ENCODE measurements around the gene FRMD4A. TPM values are rescaled to one million over a fixed set of nuclear protein-coding genes. Genes with fewer than 3 reads are reported as not detected.
A peak's percentile ranks its signal among the peaks of the same experiment; 100 is the strongest.

FRMD4A gene
- total RNA-seq = 1 to 10 TPM in 1 of 3 donors, under 1 TPM in 2; 0.46 to 1.4 (median 0.76) TPM

GRCh38 chr10:14330388-14331061, at the start of gene FRMD4A:
Gene FRMD4A (minus strand): TSS chr10:14330924.
- ATAC-seq = no peak

GRCh38 chr10:14379556-14380280, 49.0 kb upstream of the FRMD4A start:
- DNase-seq (no peak), ATAC-seq (no peak)
- Mint-ChIP-seq H3K4me3 (no peak overlapping the region), H3K9me3 (no peaks in the 10 kb centered on the region), H3K36me3 (ENCODE audit: insufficient read depth) (no peaks in the 10 kb centered on the region), H3K27me3 (ENCODE audit: low read depth) (peaks cover 6% of the 10 kb centered on the region), H3K4me1 (ENCODE audit: low read depth) (peaks cover 34% of the 10 kb centered on the region)

More at GRCh38 chr10:14330388-14331061, at the start of gene FRMD4A:
- Mint-ChIP-seq H3K4me1 (ENCODE audit: low read depth) (no peaks in the 10 kb centered on the region), H3K27me3 (ENCODE audit: low read depth) (peaks cover 33% of the 10 kb centered on the region), H3K36me3 (ENCODE audit: insufficient read depth) (no peaks in the 10 kb centered on the region), H3K9me3 (no peaks in the 10 kb centered on the region), H3K4me3 (no peak within 1 kb of the TSS)
- DNase-seq = no peak

GRCh38 chr10:14378387-14378960, 47.8 kb upstream of the FRMD4A start:
- Mint-ChIP-seq H3K27me3 (ENCODE audit: low read depth) (peaks cover 8% of the 10 kb centered on the region), H3K9me3 (no peaks in the 10 kb centered on the region), H3K4me1 (ENCODE audit: low read depth) (peaks cover 26% of the 10 kb centered on the region), H3K36me3 (ENCODE audit: insufficient read depth) (no peaks in the 10 kb centered on the region), H3K4me3 (no peak overlapping the region)
- DNase-seq (no peak), ATAC-seq (no peak)

- ATAC-seq = no peak
- Mint-ChIP-seq H3K4me1 (ENCODE audit: low read depth) (peaks cover 21% of the 10 kb centered on the region), H3K27me3 (ENCODE audit: low read depth) (peaks cover 12% of the 10 kb centered on the region), H3K4me3 (no peak overlapping the region), H3K36me3 (ENCODE audit: insufficient read depth) (no peaks in the 10 kb centered on the region), H3K9me3 (no peaks in the 10 kb centered on the region)
- DNase-seq = no peak
Measured at GRCh38 chr10:14377591-14378175, 47.0 kb upstream of the FRMD4A start.

- ATAC-seq (no peak), DNase-seq (no peak)
- Mint-ChIP-seq H3K36me3 (ENCODE audit: insufficient read depth) (no peaks in the 10 kb centered on the region), H3K27me3 (ENCODE audit: low read depth) (peaks cover 24% of the 10 kb centered on the region), H3K9me3 (no peaks in the 10 kb centered on the region), H3K4me1 (ENCODE audit: low read depth) (peaks cover 3% of the 10 kb centered on the region), H3K4me3 (no peak overlapping the region)
Measured at GRCh38 chr10:14374745-14375445, 44.2 kb upstream of the FRMD4A start.

GRCh38 chr10:14372606-14373005, 41.9 kb upstream of the FRMD4A start:
- peaks cover 26% of the 10 kb centered on the region for H3K27me3 Mint-ChIP-seq (ENCODE audit: low read depth)
- H3K4me3 Mint-ChIP-seq = no peak overlapping the region
- peaks cover 2% of the 10 kb centered on the region for H3K4me1 Mint-ChIP-seq (ENCODE audit: low read depth)
- no peaks in the 10 kb centered on the region for H3K9me3 Mint-ChIP-seq
- no peak for DNase-seq
- no peak for ATAC-seq
- no peaks in the 10 kb centered on the region for H3K36me3 Mint-ChIP-seq (ENCODE audit: insufficient read depth)

GRCh38 chr10:14371581-14371980, 40.9 kb upstream of the FRMD4A start:
- Mint-ChIP-seq H3K4me3 (no peak overlapping the region), H3K27me3 (ENCODE audit: low read depth) (peaks cover 28% of the 10 kb centered on the region)
- no peak for ATAC-seq

GRCh38 chr10:14370894-14371293, 40.2 kb upstream of the FRMD4A start:
- no peak overlapping the region for H3K4me3 Mint-ChIP-seq
- no peak for ATAC-seq
- H3K4me1 Mint-ChIP-seq (ENCODE audit: low read depth) = peaks cover 2% of the 10 kb centered on the region
- H3K36me3 Mint-ChIP-seq (ENCODE audit: insufficient read depth) = no peaks in the 10 kb centered on the region
- no peaks in the 10 kb centered on the region for H3K9me3 Mint-ChIP-seq
- DNase-seq = no peak
- H3K27me3 Mint-ChIP-seq (ENCODE audit: low read depth) = peaks cover 24% of the 10 kb centered on the region

More at GRCh38 chr10:14371581-14371980, 40.9 kb upstream of the FRMD4A start:
- H3K4me1 Mint-ChIP-seq (ENCODE audit: low read depth) = peaks cover 2% of the 10 kb centered on the region
- H3K36me3 Mint-ChIP-seq (ENCODE audit: insufficient read depth) = no peaks in the 10 kb centered on the region
- DNase-seq = no peak
- no peaks in the 10 kb centered on the region for H3K9me3 Mint-ChIP-seq

GRCh38 chr10:14369906-14370305, 39.2 kb upstream of the FRMD4A start:
- no peak for DNase-seq
- H3K4me1 Mint-ChIP-seq (ENCODE audit: low read depth) = no peaks in the 10 kb centered on the region
- peaks cover 22% of the 10 kb centered on the region for H3K27me3 Mint-ChIP-seq (ENCODE audit: low read depth)
- H3K9me3 Mint-ChIP-seq = no peaks in the 10 kb centered on the region
- no peak for ATAC-seq
- H3K36me3 Mint-ChIP-seq (ENCODE audit: insufficient read depth) = no peaks in the 10 kb centered on the region
- H3K4me3 Mint-ChIP-seq = no peak overlapping the region

GRCh38 chr10:14366760-14367159, 36.0 kb upstream of the FRMD4A start:
- Mint-ChIP-seq H3K36me3 (ENCODE audit: insufficient read depth) (no peaks in the 10 kb centered on the region), H3K4me3 (no peak overlapping the region), H3K4me1 (ENCODE audit: low read depth) (no peaks in the 10 kb centered on the region), H3K9me3 (no peaks in the 10 kb centered on the region), H3K27me3 (ENCODE audit: low read depth) (peaks cover 9% of the 10 kb centered on the region)
- DNase-seq (no peak), ATAC-seq (no peak)

GRCh38 chr10:14365266-14365665, 34.5 kb upstream of the FRMD4A start:
- Mint-ChIP-seq H3K27me3 (ENCODE audit: low read depth) (peaks cover 7% of the 10 kb centered on the region), H3K4me3 (no peak overlapping the region), H3K9me3 (no peaks in the 10 kb centered on the region), H3K4me1 (ENCODE audit: low read depth) (no peaks in the 10 kb centered on the region), H3K36me3 (ENCODE audit: insufficient read depth) (no peaks in the 10 kb centered on the region)
- DNase-seq = no peak
- ATAC-seq = no peak

GRCh38 chr10:14362104-14362503, 31.4 kb upstream of the FRMD4A start:
- Mint-ChIP-seq H3K27me3 (ENCODE audit: low read depth) (no peaks in the 10 kb centered on the region), H3K36me3 (ENCODE audit: insufficient read depth) (no peaks in the 10 kb centered on the region), H3K9me3 (no peaks in the 10 kb centered on the region), H3K4me1 (ENCODE audit: low read depth) (no peaks in the 10 kb centered on the region), H3K4me3 (no peak overlapping the region)
- DNase-seq = no peak
- ATAC-seq = peak in 1 of 2 donors; percentile 14

- ATAC-seq (no peak), DNase-seq (no peak)
- no peak overlapping the region for H3K4me3 Mint-ChIP-seq
- no peaks in the 10 kb centered on the region for H3K9me3 Mint-ChIP-seq
- no peaks in the 10 kb centered on the region for H3K4me1 Mint-ChIP-seq (ENCODE audit: low read depth)
- H3K36me3 Mint-ChIP-seq (ENCODE audit: insufficient read depth) = no peaks in the 10 kb centered on the region
- H3K27me3 Mint-ChIP-seq (ENCODE audit: low read depth) = no peaks in the 10 kb centered on the region
Measured at GRCh38 chr10:14360961-14361360, 30.2 kb upstream of the FRMD4A start.

GRCh38 chr10:14360515-14360914, 29.8 kb upstream of the FRMD4A start:
- H3K4me1 Mint-ChIP-seq (ENCODE audit: low read depth) = no peaks in the 10 kb centered on the region
- H3K27me3 Mint-ChIP-seq (ENCODE audit: low read depth) = peaks cover under 1% of the 10 kb centered on the region
- H3K9me3 Mint-ChIP-seq = no peaks in the 10 kb centered on the region
- no peak overlapping the region for H3K4me3 Mint-ChIP-seq
- no peak for DNase-seq
- no peak for ATAC-seq
- no peaks in the 10 kb centered on the region for H3K36me3 Mint-ChIP-seq (ENCODE audit: insufficient read depth)
